Activated T-helper 1 cell treated with anti-CD3 and anti-CD28 coated beads, Interleukin-2, amount 50 U/mL, for 16 hours (primary cell): ENCODE results near the gene GRAMD1A.
A peak's percentile ranks its signal among the peaks of the same experiment; 100 is the strongest.
"Not testable (repeated sequence)": the region's sequence is repeated elsewhere in the genome, so short reads cannot be mapped to it uniquely, and the experiment has no call there.

Source experiments
- DNase-seq, 2 donors: peaks; one replicate each; pipeline ENCODE4 v3.0.0-alpha.2; 2020; ENCODE audit warnings: low read depth in 1 of 2, low spot score in 1 of 2

The GRAMD1A gene

GRCh38 chr19:34999498-35000337 lies at the start of gene GRAMD1A:
GRAMD1A (plus strand) TSS chr19:35000323; CDS start chr19:35000479, 156 bp downstream.
- peak; percentile 47 to 62 for DNase-seq

DNA sequence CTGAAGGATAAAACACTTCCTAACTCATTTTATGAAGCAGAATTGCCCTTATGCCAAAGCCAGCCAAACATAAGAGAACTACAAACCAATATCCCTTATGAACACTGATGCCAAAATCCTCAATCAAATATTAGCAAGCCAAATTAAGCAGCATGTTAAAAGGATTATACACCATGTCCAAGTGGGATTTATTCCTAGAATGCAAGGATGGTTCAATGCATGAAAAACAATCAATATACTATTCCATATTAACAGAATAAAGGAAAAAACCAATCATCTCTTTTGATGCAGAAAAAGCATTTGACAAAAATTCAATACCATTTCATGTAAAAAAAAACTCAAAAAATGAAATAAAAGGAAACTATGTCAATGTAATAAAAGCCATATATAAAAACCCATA lies 47.0 kb upstream of the GRAMD1A start:
- DNase-seq: no peak

- no peak for DNase-seq
Observed at GRCh38 chr19:34957830-34958751, 42.0 kb upstream of the GRAMD1A start.

- DNase-seq: no peak
Observed at GRCh38 chr19:34959021-34959420, 41.1 kb upstream of the GRAMD1A start.

GRCh38 chr19:34960103-34960805 lies 39.9 kb upstream of the GRAMD1A start:
- no peak for DNase-seq

DNA sequence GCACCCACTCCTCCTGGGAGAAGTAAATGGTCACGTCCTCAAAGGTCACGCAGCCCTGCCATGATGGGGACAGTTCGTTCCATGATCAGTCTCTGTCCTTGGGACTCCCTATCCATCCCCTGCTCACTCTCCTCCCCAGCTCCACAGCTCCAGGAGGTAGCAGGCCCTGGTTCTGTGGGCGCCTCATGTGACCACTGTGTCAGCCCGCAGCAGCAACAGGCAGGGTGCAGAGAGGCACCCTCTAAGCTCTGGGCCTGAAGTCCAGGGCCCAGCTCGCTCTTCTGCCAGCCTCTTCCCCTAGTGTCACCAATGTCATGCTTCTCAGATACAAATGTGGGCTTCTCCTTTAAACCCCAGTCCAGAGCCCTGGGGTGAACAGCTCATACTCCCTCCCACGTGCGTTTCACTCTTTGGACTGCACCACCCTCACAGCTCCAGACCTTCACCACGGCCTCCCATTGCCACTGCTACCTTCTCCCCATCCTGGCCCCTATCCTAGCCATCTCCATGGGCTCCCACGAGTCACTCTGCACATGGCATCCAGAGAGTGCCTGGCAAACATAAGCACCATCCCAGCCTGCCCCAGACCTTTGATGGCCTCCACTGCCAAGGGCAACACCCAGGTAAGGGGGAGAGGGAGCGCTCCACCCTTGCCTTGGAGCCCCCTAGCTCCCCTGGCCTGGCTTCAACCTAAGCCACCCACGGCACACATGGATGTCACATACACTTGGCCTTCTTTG lies 39.0 kb upstream of the GRAMD1A start:
- no peak for DNase-seq

DNA sequence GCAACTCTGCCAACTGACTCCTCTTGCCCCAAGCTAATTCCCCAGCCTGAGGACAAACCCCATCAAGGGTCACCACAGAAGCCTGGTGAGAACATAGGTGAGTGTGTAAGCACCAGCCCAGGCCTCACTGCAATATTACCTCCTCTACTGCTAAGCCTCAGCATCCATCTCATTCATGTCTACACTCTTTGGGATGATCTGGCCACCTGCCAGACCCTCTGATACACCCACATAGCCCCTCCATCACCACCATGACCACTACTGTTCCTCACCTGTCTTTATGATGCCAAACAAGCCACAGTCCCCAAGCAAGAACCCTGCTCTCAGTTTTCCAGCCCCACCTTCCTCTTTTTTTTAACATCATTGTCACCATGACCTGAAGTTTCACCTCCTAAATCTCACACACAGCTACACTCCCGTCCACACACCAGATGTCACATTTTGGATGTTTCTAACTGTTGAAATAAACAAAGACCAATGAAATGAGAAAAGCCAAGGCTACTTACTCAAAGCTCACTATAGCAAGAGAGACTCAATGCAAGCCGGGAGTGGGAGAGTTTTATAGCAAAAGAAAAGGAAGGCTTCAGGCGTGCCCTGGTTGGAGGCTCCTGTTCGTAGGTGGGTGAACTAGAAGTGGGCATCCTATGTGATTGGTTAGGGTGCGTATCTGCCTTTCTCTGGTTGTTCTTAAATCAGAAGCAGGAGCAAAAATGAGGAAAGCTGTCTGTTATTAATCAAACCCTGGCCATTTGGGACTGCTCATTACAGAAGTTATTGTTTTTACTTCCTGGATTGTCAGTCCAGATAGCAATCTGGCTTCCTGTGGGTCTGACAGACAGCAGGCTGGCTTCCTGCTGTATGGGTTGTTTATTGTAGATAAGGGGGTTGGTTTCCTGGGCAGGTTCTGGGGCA lies 38.1 kb upstream of the GRAMD1A start:
- DNase-seq: no peak

DNA sequence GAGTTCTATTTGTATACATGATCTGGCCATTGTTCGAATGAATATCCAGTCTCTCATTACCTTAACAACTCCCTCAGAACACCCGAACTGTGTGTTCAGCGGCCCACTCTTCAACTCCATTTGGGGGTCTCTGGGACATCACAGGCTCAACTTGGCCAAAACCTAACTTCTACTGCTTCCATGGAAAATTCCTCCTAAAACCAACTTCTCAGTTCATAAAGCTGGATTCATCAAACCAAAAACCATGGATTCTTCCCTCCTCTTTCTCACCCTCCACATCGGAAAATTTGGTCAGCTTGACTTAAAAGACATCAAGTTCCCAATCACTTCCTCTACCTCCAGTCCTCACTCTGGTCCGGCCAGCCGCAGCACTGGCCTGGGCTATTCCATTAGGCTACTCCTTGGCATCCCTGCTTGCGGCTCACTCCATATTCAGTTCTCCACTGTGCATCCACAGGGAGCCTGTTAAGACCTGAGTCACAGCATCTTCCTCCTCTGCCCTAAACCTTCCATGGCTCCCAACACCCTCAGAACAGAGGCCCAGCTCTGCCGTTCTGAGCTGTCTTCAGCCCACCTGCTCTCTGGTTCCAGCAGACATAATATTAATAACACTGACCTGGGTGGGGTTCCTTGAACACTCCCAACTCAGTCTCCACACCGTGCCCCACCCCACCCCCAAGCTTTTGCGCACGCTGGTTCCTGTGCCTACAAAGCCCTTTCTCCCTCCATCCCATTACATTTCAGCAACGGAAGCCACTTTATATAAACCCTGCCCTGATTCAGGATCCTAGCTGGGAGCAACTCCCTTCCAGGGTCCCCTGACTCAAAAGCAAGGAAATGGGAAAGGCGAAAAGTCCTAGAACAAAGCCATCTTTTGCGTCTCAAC lies 37.2 kb upstream of the GRAMD1A start:
- DNase-seq: no peak

- DNase-seq: peak in 1 of 2 donors; percentile 19
Observed at GRCh38 chr19:34963573-34964406, 36.3 kb upstream of the GRAMD1A start, which contains the start of gene ZNF792. ZNF792 (minus strand) TSS chr19:34964229; CDS start chr19:34963662, 567 bp downstream.

GRCh38 chr19:34964598-34964997 lies 35.5 kb upstream of the GRAMD1A start:
- no peak for DNase-seq

DNA sequence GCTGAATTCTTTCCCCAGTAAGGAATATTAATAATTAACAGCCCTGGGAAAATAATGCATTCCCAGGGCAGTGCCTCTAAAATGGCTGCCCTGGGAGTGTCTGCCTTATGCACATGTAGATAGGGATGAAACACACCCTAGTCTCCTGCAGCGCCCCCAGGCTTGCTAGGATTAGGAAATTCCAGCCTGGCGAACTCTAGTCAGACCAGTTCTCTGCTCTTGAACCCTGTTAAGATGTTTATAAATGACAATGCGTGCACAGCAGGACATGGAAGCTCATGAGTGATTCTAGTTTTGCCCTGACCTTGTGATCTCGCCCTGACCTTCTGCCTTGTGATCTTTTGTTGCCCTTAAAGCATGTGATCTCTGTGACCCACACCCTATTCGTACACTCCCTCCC lies 34.6 kb upstream of the GRAMD1A start:
- DNase-seq: not testable (repeated sequence)

DNA sequence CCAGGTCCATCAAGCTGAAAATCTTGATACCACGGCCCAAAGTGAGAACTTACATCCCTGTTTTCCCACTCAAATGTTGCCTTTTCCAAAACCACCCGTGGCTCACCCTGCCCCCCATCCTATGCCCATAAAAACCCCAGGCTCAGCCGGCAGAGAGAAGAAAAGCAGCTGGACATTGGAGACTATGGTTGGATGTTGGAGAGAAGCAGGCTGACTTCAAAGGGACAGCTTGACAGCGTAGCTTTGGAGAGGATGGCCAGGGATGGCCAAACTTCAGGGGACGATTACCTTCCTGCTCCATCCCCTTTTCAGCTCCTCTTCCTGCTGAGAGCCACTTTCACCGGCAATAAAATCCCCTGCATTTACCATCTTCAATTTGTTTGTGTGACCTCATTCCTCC lies 32.6 kb upstream of the GRAMD1A start:
- DNase-seq: no peak

- no peak for DNase-seq
Observed at GRCh38 chr19:34969721-34970120, 30.4 kb upstream of the GRAMD1A start.

DNA sequence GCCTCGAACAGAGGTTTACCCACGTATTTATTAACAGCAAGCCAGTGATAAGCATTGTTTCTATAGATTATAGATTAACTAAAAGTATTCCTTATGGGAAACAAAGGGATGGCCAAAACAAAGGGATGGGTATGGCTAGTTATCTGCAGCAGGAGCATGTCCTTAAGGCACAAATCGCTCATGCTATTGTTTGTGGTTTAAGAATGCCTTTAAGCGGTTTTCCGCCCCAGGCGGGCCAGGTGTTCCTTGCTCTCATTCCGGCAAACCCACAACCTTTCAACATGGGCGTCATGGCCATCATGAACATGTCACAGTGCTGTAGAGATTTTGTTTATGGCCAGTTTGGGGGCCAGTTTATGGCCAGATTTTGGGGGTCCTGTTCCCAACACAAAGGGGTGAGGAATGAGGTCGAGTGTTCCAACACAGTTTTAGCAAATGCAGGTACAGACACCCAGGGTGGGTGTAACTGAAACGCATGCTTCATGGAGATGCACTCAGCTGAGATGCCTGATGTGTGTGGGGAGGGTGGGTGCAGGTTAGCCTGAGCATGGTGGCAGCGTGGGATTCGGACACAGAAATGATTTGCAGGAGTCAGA lies 29.8 kb upstream of the GRAMD1A start:
- not testable (repeated sequence) for DNase-seq

GRCh38 chr19:34972163-34972705 lies 27.9 kb upstream of the GRAMD1A start:
- no peak for DNase-seq

- no peak for DNase-seq
Observed at GRCh38 chr19:34974646-34975045, 25.5 kb upstream of the GRAMD1A start.

GRCh38 chr19:34975056-34975455 lies 25.1 kb upstream of the GRAMD1A start:
- no peak for DNase-seq
